Measurements from ENCODE around the gene TBC1D24. TPM values are rescaled to one million over a fixed set of nuclear protein-coding genes. Genes with fewer than 3 reads are reported as not detected.

TBC1D24 gene
- total and polyA plus RNA-seq, 2 experiments from 2014 or later: 5.4 to 21.0 TPM

- Mint-ChIP-seq H3K36me3 (ENCODE audit: low read depth) (peaks cover 8% of the 10 kb centered on the region; the same call in 2 of the 3 replicates), H3K9me3 (no peaks in the 10 kb centered on the region), H3K4me3 (no peak overlapping the region), H3K27ac (no peak overlapping the region), H3K4me1 (peaks cover 5% of the 10 kb centered on the region; the same call in 2 of the 3 replicates), H3K27me3 (ENCODE audit: insufficient read depth, low read depth, poor library complexity) (no peaks in the 10 kb centered on the region)
- Histone ChIP-seq H2AFZ (no peak overlapping the region), H3K9me2 (ENCODE audit: insufficient read depth) (no peaks in the 10 kb centered on the region), H3K79me2 (replicated peaks; ENCODE audit: insufficient read depth) (no peaks in the 10 kb centered on the region), H3K4me3 (no peak overlapping the region), H4K20me1 (replicated peaks; ENCODE audit: insufficient read depth) (no peaks in the 10 kb centered on the region; the same call in 1 of the 2 replicates), H3K4me2 (no peak overlapping the region), H3F3A (replicated peaks; ENCODE audit: low read depth) (no peaks in the 10 kb centered on the region), H3K4me1 (ENCODE audit: insufficient read depth) (peaks cover 7% of the 10 kb centered on the region; the same call in 1 of the 2 replicates), H3K27me3 (ENCODE audit: insufficient read depth) (no peaks in the 10 kb centered on the region), H3K36me3 (ENCODE audit: insufficient read depth) (no peaks in the 10 kb centered on the region), H3K27ac (ENCODE audit: low read depth) (no peak overlapping the region)
- DNase-seq (ENCODE audit: low spot score) (no peak), ATAC-seq (no peak)
- no peak for TF ChIP-seq EZH2 (IDR thresholded peaks at IDR 0.05; ENCODE audit: low read depth, unreplicated experiment)
- no peak for TF ChIP-seq POLR2AphosphoS5 (IDR thresholded peaks at IDR 0.05; ENCODE audit: low read depth)
- TF ChIP-seq JUNB (IDR thresholded peaks at IDR 0.05; ENCODE audit: unreplicated experiment): no peak
- no peak for TF ChIP-seq ZNF331 (CRISPR knock-in tag; IDR thresholded peaks at IDR 0.05; ENCODE audit: low read depth)
- TF ChIP-seq EZH2phosphoT487 (IDR thresholded peaks at IDR 0.05; ENCODE audit: unreplicated experiment): no peak
- TF ChIP-seq NANOG (IDR thresholded peaks at IDR 0.05; ENCODE audit: borderline replicate concordance): no peak
- no peak for TF ChIP-seq ZNF114 (CRISPR knock-in tag; IDR thresholded peaks at IDR 0.05)
- TF ChIP-seq CTCF (conservative IDR thresholded peaks at IDR 0.05; ENCODE audit: low read depth in 2 of 2): no peak
- TF ChIP-seq, protein P1, sequence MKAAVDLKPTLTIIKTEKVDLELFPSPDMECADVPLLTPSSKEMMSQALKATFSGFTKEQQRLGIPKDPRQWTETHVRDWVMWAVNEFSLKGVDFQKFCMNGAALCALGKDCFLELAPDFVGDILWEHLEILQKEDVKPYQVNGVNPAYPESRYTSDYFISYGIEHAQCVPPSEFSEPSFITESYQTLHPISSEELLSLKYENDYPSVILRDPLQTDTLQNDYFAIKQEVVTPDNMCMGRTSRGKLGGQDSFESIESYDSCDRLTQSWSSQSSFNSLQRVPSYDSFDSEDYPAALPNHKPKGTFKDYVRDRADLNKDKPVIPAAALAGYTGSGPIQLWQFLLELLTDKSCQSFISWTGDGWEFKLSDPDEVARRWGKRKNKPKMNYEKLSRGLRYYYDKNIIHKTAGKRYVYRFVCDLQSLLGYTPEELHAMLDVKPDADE (IDR thresholded peaks at IDR 0.05): no peak
- TF ChIP-seq ZNF462 (CRISPR knock-in tag; IDR thresholded peaks at IDR 0.05): no peak
- TF ChIP-seq STAT1 (IDR thresholded peaks at IDR 0.05; ENCODE audit: unreplicated experiment): no peak
- no peak for TF ChIP-seq REST (IDR thresholded peaks at IDR 0.05; ENCODE audit: unreplicated experiment)
- TF ChIP-seq CREB1 (CRISPR knock-in tag; IDR thresholded peaks at IDR 0.05; ENCODE audit: low read depth): no peak
Observed at GRCh38 chr16:2497116-2497630, 22.2 kb downstream of the TBC1D24 start.
